NCI-H345 treated with DMSO at 0.1 percent for 48 hours (cell line): ENCODE results near the gene PDGFRB.
"Not testable (repeated sequence)": the region's sequence is repeated elsewhere in the genome, so short reads cannot be mapped to it uniquely, and the experiment has no call there.

Experiments used
- DNase-seq: peaks from one replicate; lab custom pipeline; 2025; ENCODE audit not compliant: unreplicated experiment; lab: John Stamatoyannopoulos, UW

PDGFRB gene

GRCh38 chr5:150092159-150092787 lies 63.4 kb downstream of the PDGFRB start:
- no peak for DNase-seq

- DNase-seq = no peak
Observed at GRCh38 chr5:150085950-150086715, 69.5 kb downstream of the PDGFRB start, which contains the start of gene CSF1R. Gene CSF1R, minus strand, starts transcription at chr5:150086554. Its CDS starts 127 bp downstream, at chr5:150086427.

GRCh38 chr5:150085191-150085912 lies 70.3 kb downstream of the PDGFRB start:
- no peak for DNase-seq

GRCh38 chr5:150084754-150085153 lies 70.9 kb downstream of the PDGFRB start:
- not testable (repeated sequence) for DNase-seq

GRCh38 chr5:150082889-150083288 lies 72.8 kb downstream of the PDGFRB start:
- no peak for DNase-seq

GRCh38 chr5:150082374-150082773 lies 73.3 kb downstream of the PDGFRB start:
- DNase-seq = no peak

- no peak for DNase-seq
Observed at GRCh38 chr5:150081541-150082283, 73.9 kb downstream of the PDGFRB start.

- DNase-seq = no peak
Observed at GRCh38 chr5:150080696-150081435, 74.8 kb downstream of the PDGFRB start.

GRCh38 chr5:150079909-150080461 lies 75.7 kb downstream of the PDGFRB start:
- DNase-seq = no peak

GRCh38 chr5:150078802-150079689 lies 76.6 kb downstream of the PDGFRB start:
- DNase-seq = no peak

GRCh38 chr5:150077996-150078801 lies 77.4 kb downstream of the PDGFRB start:
- DNase-seq = no peak

GRCh38 chr5:150077060-150077459 lies 78.6 kb downstream of the PDGFRB start:
- no peak for DNase-seq

GRCh38 chr5:150075806-150076205 lies 79.8 kb downstream of the PDGFRB start:
- no peak for DNase-seq

GRCh38 chr5:150075233-150075632 lies 80.4 kb downstream of the PDGFRB start:
- DNase-seq = no peak

- no peak for DNase-seq
Observed at GRCh38 chr5:150073677-150074076, 82.0 kb downstream of the PDGFRB start.

GRCh38 chr5:150073086-150073625 lies 82.5 kb downstream of the PDGFRB start:
- no peak for DNase-seq

- DNase-seq = no peak
Observed at GRCh38 chr5:150070821-150071220, 84.8 kb downstream of the PDGFRB start.
